ENCODE results near the gene FXYD2. TPM values are rescaled to one million over a fixed set of nuclear protein-coding genes. Genes with fewer than 3 reads are reported as not detected.

FXYD2 gene
- total and polyA plus RNA-seq, 10 of the 15 experiments (the other 5 are each of a cell fraction or from before 2014, with no cell fraction given), result 1.2 to 4.5 (median 2.4) TPM

- TF ChIP-seq YY1 (IDR thresholded peaks at IDR 0.05; ENCODE audit: low read depth, low read length) (no peak), POLR2A (IDR thresholded peaks at IDR 0.05; ENCODE audit: low read depth, low read length) (no peak), NKRF (conservative IDR thresholded peaks at IDR 0.05) (no peak), SUZ12 (IDR thresholded peaks at IDR 0.05; ENCODE audit: unreplicated experiment) (no peak), E2F4 (IDR thresholded peaks at IDR 0.05; ENCODE audit: low read depth, low read length) (no peak), SMAD1 (IDR thresholded peaks at IDR 0.05; ENCODE audit: low read depth, partially characterized antibody) (no peak), IKZF2 (IDR thresholded peaks at IDR 0.05) (no peak), BMI1 (IDR thresholded peaks at IDR 0.05; ENCODE audit: borderline replicate concordance) (no peak), ELK1 (IDR thresholded peaks at IDR 0.05; ENCODE audit: low read depth, low read length) (no peak), CREB1 (IDR thresholded peaks at IDR 0.05; ENCODE audit: low read depth) (no peak), ZBTB4 (CRISPR knock-in tag; IDR thresholded peaks at IDR 0.05) (no peak)
Observed at GRCh38 chr11:117823946-117824420, 561 bp downstream of the FXYD2 start (continued).
